Activated T-cell treated with anti-CD3 and anti-CD28 coated beads, Interleukin-2, amount 50 U/mL, for 72 hours (primary cell): Measurements from ENCODE around the gene SMG5. TPM values are rescaled to one million over a fixed set of nuclear protein-coding genes. Genes with fewer than 3 reads are reported as not detected.
"Not testable (repeated sequence)": the region's sequence is repeated elsewhere in the genome, so short reads cannot be mapped to it uniquely, and the experiment has no call there.

Source experiments
- ATAC-seq, 2 donors: fragments of 150-1000 bp; cut with Tn5 transposase; replicated peaks in 1 of 2; 2 replicates each; pipeline ENCODE4 v1.10.0; 2021; ENCODE audit warnings: moderate library complexity in 2 of 2, mild to moderate bottlenecking in 1 of 2
- DNase-seq, 2 donors: peaks; one replicate each; pipeline ENCODE4 v3.0.0; 2021 to 2022; ENCODE audit warnings: mixed read lengths in 1 of 2
- H3K27ac Mint-ChIP-seq: one replicate; pipeline ENCODE4 v1.8.0; 2022; ENCODE audit warnings: mild to moderate bottlenecking, moderate library complexity, mixed read lengths
- H3K27me3 Mint-ChIP-seq: one replicate; pipeline ENCODE4 v1.8.0; 2022; ENCODE audit warnings: low read depth, mixed read lengths
- H3K36me3 Mint-ChIP-seq, 2 donors: one replicate each; pipeline ENCODE4 v1.8.0; 2022; ENCODE audit warnings: mixed read lengths in 2 of 2, mild to moderate bottlenecking in 1 of 2; ENCODE audit not compliant: insufficient read depth in 2 of 2
- H3K4me1 Mint-ChIP-seq: one replicate; pipeline ENCODE4 v1.8.0; 2022; ENCODE audit warnings: low read depth, mixed read lengths
- H3K4me3 Mint-ChIP-seq, 2 donors: one replicate each; pipeline ENCODE4 v1.8.0; 2022; ENCODE audit warnings: mild to moderate bottlenecking in 2 of 2, mixed read lengths in 2 of 2, moderate library complexity in 2 of 2
- H3K9me3 Mint-ChIP-seq, 2 donors: one replicate each; pipeline ENCODE4 v1.8.0; 2022; ENCODE audit warnings: mixed read lengths in 2 of 2
- total RNA-seq, 2 donors: library from RNA; stranded (reverse); gene quantifications; one replicate each; pipeline ENCODE4 v1.2.3, GENCODE V29; 2022

Gene SMG5
- total RNA-seq, 2 donors from 2014 or later = 77.0 to 79.7 TPM

DNA sequence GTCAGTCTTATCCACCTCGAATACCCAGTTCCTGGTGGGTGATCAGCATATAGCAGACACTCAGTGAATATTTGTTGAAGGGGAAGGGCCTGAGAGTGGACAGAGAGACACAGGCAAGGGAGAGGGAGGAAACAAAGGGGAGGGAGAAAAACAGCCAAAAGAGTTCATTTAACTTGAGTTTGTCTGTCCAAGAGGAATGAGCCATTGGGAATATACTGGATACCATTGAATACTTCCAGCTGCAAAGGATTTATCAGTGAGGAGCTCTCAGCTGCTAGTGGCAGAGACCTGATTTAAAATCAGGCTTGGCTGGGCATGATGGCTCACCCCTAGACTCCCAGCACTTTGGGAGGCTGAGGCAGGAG lies 52.2 kb downstream of the SMG5 start:
- H3K27me3 Mint-ChIP-seq = no peaks in the 10 kb centered on the region
- ATAC-seq = no peak

GRCh38 chr1:156229809-156230472 lies 52.7 kb downstream of the SMG5 start:
- peaks cover 25% of the 10 kb centered on the region for H3K4me1 Mint-ChIP-seq

More for the DNA sequence above, 52.2 kb downstream of the SMG5 start:
- Mint-ChIP-seq H3K4me3 (no peak overlapping the region), H3K36me3 (peaks cover 8 to 20% of the 10 kb centered on the region in 2 donors), H3K9me3 (no peaks in the 10 kb centered on the region), H3K4me1 (peaks cover 20% of the 10 kb centered on the region), H3K27ac (no peak overlapping the region)
- no peak for DNase-seq

DNA sequence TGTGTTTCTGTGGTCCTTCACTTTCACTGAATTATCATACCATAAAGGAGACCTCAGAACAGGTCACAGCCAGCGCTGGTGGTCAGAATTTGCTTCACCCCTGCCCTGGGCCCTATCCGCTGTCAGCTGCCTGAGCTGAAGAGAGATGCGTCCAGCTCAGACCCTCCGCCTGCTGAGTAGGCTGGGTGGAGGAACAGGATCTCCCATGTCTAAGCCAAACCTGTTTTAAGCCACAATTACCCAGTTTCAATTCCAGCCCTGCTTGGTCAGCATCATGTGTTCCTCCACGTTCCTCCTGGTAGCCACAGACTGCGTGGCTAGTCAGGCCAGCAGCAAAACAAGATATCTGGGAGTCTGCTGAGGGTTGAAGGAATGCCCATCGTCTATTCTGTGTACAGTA lies 54.1 kb downstream of the SMG5 start:
- H3K9me3 Mint-ChIP-seq = no peaks in the 10 kb centered on the region
- H3K4me1 Mint-ChIP-seq = peaks cover 39% of the 10 kb centered on the region
- peak in 1 of 2 donors; percentile 21 for ATAC-seq
- H3K4me3 Mint-ChIP-seq = peak overlapping the region in 1 of 2 donors; percentile 36
- peak overlapping the region; percentile 61 for H3K27ac Mint-ChIP-seq
- DNase-seq = no peak
- peaks cover 11 to 25% of the 10 kb centered on the region in 2 donors for H3K36me3 Mint-ChIP-seq
- H3K27me3 Mint-ChIP-seq = no peaks in the 10 kb centered on the region

More at GRCh38 chr1:156229809-156230472, 52.7 kb downstream of the SMG5 start:
- H3K9me3 Mint-ChIP-seq = no peaks in the 10 kb centered on the region
- no peak for DNase-seq
- H3K4me3 Mint-ChIP-seq = no peak overlapping the region
- no peak overlapping the region for H3K27ac Mint-ChIP-seq
- H3K36me3 Mint-ChIP-seq = peaks cover 11 to 21% of the 10 kb centered on the region in 2 donors
- no peaks in the 10 kb centered on the region for H3K27me3 Mint-ChIP-seq
- no peak for ATAC-seq

GRCh38 chr1:156226782-156227181 lies 55.8 kb downstream of the SMG5 start:
- peaks cover 16 to 34% of the 10 kb centered on the region in 2 donors for H3K36me3 Mint-ChIP-seq
- H3K4me1 Mint-ChIP-seq = peaks cover 56% of the 10 kb centered on the region

DNA sequence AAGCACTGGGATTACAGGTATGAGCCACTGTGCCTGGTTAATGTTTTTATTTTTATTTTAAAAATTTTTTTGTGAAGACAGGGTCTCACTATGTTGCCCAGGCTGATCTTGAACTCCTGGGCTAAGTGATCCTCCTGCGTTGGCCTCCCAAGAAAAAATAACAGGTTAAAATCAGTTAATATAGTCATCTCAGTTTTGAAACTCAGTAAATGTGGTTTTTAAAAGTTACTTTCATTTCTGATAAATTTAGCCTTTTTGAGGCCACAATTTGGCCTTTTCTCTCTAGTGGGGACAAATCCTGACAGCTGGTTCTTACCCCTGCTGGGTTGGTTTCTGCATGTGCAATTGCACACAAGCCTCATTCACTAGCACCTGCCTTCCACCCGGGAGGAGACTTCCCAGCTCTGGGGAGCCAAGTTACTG lies 56.5 kb downstream of the SMG5 start:
- ATAC-seq = no peak
- H3K9me3 Mint-ChIP-seq = no peaks in the 10 kb centered on the region
- peak in 1 of 2 donors; percentile 35 for DNase-seq

More at GRCh38 chr1:156226782-156227181, 55.8 kb downstream of the SMG5 start:
- ATAC-seq = no peak
- peak overlapping the region; percentile 87 for H3K27ac Mint-ChIP-seq
- DNase-seq = no peak
- no peaks in the 10 kb centered on the region for H3K27me3 Mint-ChIP-seq
- no peaks in the 10 kb centered on the region for H3K9me3 Mint-ChIP-seq
- H3K4me3 Mint-ChIP-seq = no peak overlapping the region

DNA sequence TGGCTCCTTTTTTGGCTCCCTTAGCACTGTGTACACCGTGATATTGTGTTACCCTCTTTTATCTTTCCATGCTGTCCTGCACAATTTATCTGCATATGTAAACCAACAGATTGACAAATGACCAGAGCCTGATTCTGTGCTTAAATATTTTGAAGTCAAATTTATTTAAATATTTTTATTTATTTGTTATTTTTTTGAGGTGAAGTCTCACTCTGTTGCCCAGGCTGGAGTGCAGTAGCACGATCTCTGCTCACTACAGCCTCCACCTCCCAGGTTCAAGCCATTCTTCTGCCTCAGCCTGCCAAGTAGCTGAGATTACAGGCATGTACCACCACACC lies 57.0 kb downstream of the SMG5 start:
- DNase-seq = no peak
- H3K9me3 Mint-ChIP-seq = no peaks in the 10 kb centered on the region
- H3K27me3 Mint-ChIP-seq = no peaks in the 10 kb centered on the region
- H3K4me1 Mint-ChIP-seq = peaks cover 67% of the 10 kb centered on the region
- H3K36me3 Mint-ChIP-seq = peaks cover 24 to 44% of the 10 kb centered on the region in 2 donors
- H3K4me3 Mint-ChIP-seq = peak overlapping the region; percentile 3 to 70
- ATAC-seq = no peak
- peak overlapping the region; percentile 5 for H3K27ac Mint-ChIP-seq

More for the DNA sequence above, 56.5 kb downstream of the SMG5 start:
- peak overlapping the region; percentile 87 for H3K27ac Mint-ChIP-seq
- H3K4me1 Mint-ChIP-seq = peaks cover 63% of the 10 kb centered on the region
- H3K27me3 Mint-ChIP-seq = no peaks in the 10 kb centered on the region
- H3K4me3 Mint-ChIP-seq = peak overlapping the region; percentile 2 to 56
- peaks cover 21 to 41% of the 10 kb centered on the region in 2 donors for H3K36me3 Mint-ChIP-seq

- Mint-ChIP-seq H3K27me3 (no peaks in the 10 kb centered on the region), H3K27ac (peak overlapping the region; percentile 96), H3K4me1 (peaks cover 94% of the 10 kb centered on the region), H3K4me3 (peak overlapping the region; percentile 71 to 82), H3K36me3 (peaks cover 29 to 57% of the 10 kb centered on the region in 2 donors), H3K9me3 (peaks cover 0 to 3% of the 10 kb centered on the region in 2 donors)
- ATAC-seq (no peak), DNase-seq (no peak)
These were observed 60.5 kb downstream of the SMG5 start for GRCh38 chr1:156221986-156222692.

GRCh38 chr1:156220226-156220625 lies 62.4 kb downstream of the SMG5 start:
- peaks cover 83% of the 10 kb centered on the region for H3K4me1 Mint-ChIP-seq
- H3K27ac Mint-ChIP-seq = peak overlapping the region; percentile 99
- no peak for DNase-seq
- peaks cover 0 to 3% of the 10 kb centered on the region in 2 donors for H3K9me3 Mint-ChIP-seq
- no peaks in the 10 kb centered on the region for H3K27me3 Mint-ChIP-seq
- ATAC-seq = no peak
- H3K4me3 Mint-ChIP-seq = peak overlapping the region; percentile 17 to 45
- peaks cover 24 to 52% of the 10 kb centered on the region in 2 donors for H3K36me3 Mint-ChIP-seq

DNA sequence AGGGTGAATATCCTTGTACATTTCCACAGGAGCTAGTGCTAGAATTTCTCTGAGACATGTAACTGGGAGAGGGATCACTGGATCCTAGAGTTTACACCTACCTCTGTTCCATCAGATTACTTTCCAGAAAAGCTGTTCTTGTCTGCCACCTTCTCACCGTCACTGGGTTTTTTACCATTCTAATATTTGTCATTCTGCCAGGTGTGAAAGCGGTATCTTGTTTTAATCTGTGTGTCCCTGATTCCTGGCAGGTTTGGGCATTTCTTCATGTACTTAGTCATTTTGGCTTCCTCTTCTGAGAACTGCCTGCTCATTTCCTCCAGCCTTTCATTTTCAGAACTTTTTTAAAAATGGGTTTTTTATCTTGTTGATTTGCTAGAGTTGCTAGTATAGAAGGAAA lies 64.8 kb downstream of the SMG5 start:
- DNase-seq = peak; percentile 64 to 65
- Mint-ChIP-seq H3K4me1 (peaks cover 74% of the 10 kb centered on the region), H3K4me3 (peak overlapping the region; percentile 78 to 94), H3K9me3 (peaks cover 0 to 3% of the 10 kb centered on the region in 2 donors), H3K36me3 (peaks cover 27 to 53% of the 10 kb centered on the region in 2 donors), H3K27me3 (no peaks in the 10 kb centered on the region), H3K27ac (peak overlapping the region; percentile 100)
- ATAC-seq = peak; percentile 47 to 53

- not testable (repeated sequence) for DNase-seq, H3K27ac Mint-ChIP-seq, H3K27me3 Mint-ChIP-seq, H3K9me3 Mint-ChIP-seq, ATAC-seq
- H3K4me3 Mint-ChIP-seq = peak overlapping the region in 1 of 2 donors; percentile 47
- peaks cover 24 to 54% of the 10 kb centered on the region in 2 donors for H3K36me3 Mint-ChIP-seq
- peaks cover 72% of the 10 kb centered on the region for H3K4me1 Mint-ChIP-seq
These were observed 66.1 kb downstream of the SMG5 start for GRCh38 chr1:156216361-156217086.

- peak; percentile 46 to 71 for DNase-seq
- H3K27me3 Mint-ChIP-seq = no peaks in the 10 kb centered on the region
- ATAC-seq = peak in 1 of 2 donors; percentile 46
- H3K4me1 Mint-ChIP-seq = peaks cover 52% of the 10 kb centered on the region
- peaks cover 12 to 39% of the 10 kb centered on the region in 2 donors for H3K36me3 Mint-ChIP-seq
- peak overlapping the region; percentile 84 to 87 for H3K4me3 Mint-ChIP-seq
- peaks cover 0 to under 1% of the 10 kb centered on the region in 2 donors for H3K9me3 Mint-ChIP-seq
- peak overlapping the region; percentile 92 for H3K27ac Mint-ChIP-seq
These were observed 68.4 kb downstream of the SMG5 start for GRCh38 chr1:156214024-156214748.

- H3K9me3 Mint-ChIP-seq = no peaks in the 10 kb centered on the region
- H3K27me3 Mint-ChIP-seq = no peaks in the 10 kb centered on the region
- ATAC-seq (peak in 1 of 2 donors; percentile 2), DNase-seq (no peak)
- H3K27ac Mint-ChIP-seq = peak overlapping the region; percentile 96
- peaks cover 55% of the 10 kb centered on the region for H3K4me1 Mint-ChIP-seq
- H3K4me3 Mint-ChIP-seq = peak overlapping the region; percentile 84 to 97
- peaks cover 13 to 41% of the 10 kb centered on the region in 2 donors for H3K36me3 Mint-ChIP-seq
These were observed 69.0 kb downstream of the SMG5 start for GRCh38 chr1:156213644-156213966.
